ENCODE results near the gene ZNF705A. TPM values are rescaled to one million over a fixed set of nuclear protein-coding genes. Genes with fewer than 3 reads are reported as not detected.
"Not testable (repeated sequence)": the region's sequence is repeated elsewhere in the genome, so short reads cannot be mapped to it uniquely, and the experiment has no call there.

ZNF705A gene
- total RNA-seq, 1 experiment from 2014 or later, result not detected

DNA sequence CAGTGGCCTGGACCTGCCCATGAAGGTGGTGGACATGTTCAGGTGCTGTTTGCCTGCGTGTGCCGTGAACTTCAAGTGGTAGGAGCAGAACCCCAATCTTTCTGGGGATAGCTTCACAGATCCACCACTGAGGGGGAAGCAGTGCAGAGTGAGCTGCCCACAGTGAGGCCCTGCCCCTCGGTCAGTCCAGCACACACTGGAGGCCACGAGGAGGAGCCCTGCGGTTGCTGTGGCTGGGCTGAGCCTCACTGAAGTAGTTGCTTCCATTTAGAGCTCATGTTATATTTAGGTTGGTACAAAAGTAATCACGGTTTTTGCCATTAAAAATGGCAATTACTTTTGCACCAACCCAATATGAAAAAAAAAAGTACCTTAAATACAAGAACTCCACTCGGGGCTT is 72.7 kb downstream of the ZNF705A start:
- DNase-seq, H3K9me3 ChIP-seq, H3K27me3 ChIP-seq, H3K4me3 ChIP-seq: not testable (repeated sequence)
- peaks cover 31% of the 10 kb centered on the region for H3K36me3 ChIP-seq

Other genes with a start within 250 kb of the ZNF705A start
- gene SLC2A3, start 220.8 kb upstream of the ZNF705A start, total RNA-seq (2014; rRNA removed; shearing (Covaris generic); ENCODE audit: low replicate concordance), result 0.72 and 2.1 TPM in 2 replicates
- 3.6 and 5.9 TPM in 2 replicates for gene FOXJ2, start 124.3 kb upstream of the ZNF705A start, total RNA-seq (2014; rRNA removed; shearing (Covaris generic); ENCODE audit: low replicate concordance)
- gene C3AR1, start 90.7 kb upstream of the ZNF705A start, total RNA-seq (2014; rRNA removed; shearing (Covaris generic); ENCODE audit: low replicate concordance), result not detected in 2 replicates
- gene NECAP1, start 74.7 kb upstream of the ZNF705A start, total RNA-seq (2014; rRNA removed; shearing (Covaris generic); ENCODE audit: low replicate concordance), result 24.7 and 48.5 TPM in 2 replicates
- not detected in 2 replicates for gene CLEC4A, start 33.4 kb upstream of the ZNF705A start, total RNA-seq (2014; rRNA removed; shearing (Covaris generic); ENCODE audit: low replicate concordance)
- gene FAM90A1, start 70.6 kb downstream of the ZNF705A start, total RNA-seq (2014; rRNA removed; shearing (Covaris generic); ENCODE audit: low replicate concordance), result 0.07 and 0.43 TPM in 2 replicates

All from MG63 (cell line).